Measurements from ENCODE around the gene KCNG3. TPM values are rescaled to one million over a fixed set of nuclear protein-coding genes. Genes with fewer than 3 reads are reported as not detected.

The KCNG3 gene
- total RNA-seq, 1 donor from 2014 or later: not detected

DNA sequence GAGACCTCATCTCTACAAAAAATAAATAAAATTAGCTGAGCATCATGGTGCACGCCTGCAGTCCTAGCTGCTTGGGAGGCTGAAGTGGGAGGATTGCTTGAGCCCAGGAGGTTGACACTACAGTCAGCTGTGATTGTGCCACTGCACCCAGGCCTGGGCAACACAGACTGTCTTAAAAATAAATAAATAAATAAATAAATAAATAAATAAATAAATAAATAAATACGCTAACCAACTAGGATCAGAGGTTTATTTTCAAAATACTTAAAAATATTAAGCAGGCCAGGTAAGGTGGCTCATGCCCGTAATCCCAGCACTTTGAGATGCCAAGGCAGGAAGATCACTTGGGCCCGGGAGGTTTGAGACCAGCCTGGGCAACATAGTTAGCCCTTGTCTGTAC lies 63.6 kb downstream of the KCNG3 start:
- Mint-ChIP-seq H3K36me3 (ENCODE audit: unreplicated experiment) (no peaks in the 10 kb centered on the region), H3K9me3 (ENCODE audit: unreplicated experiment) (no peaks in the 10 kb centered on the region), H3K4me1 (ENCODE audit: unreplicated experiment) (no peaks in the 10 kb centered on the region), H3K27ac (ENCODE audit: unreplicated experiment) (no peak overlapping the region), H3K4me3 (ENCODE audit: unreplicated experiment) (no peak overlapping the region), H3K27me3 (ENCODE audit: unreplicated experiment) (peaks cover 40% of the 10 kb centered on the region)
- no peak for TF ChIP-seq CTCF (IDR thresholded peaks at IDR 0.05)
- no peak for DNase-seq (ENCODE audit: extremely low spot score, unreplicated experiment)

DNA sequence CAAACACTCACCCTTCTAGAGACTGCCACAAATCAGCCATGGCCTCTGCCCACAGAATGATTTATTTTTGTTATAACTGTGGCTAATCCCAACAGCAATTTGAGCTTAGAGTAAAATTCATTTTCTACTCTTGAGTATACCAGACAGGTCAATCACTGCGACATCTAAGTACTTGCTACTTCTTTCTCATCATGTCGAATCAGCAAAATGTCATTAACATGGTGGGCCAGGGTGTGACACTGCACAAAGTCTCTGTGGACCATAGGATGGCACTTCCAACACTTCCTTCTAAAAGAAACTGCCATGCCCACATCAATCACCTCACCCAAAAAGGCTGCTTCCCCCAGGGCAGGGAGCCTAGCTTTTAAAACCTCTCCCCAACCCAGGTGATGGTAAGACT lies 64.4 kb downstream of the KCNG3 start:
- Mint-ChIP-seq H3K36me3 (ENCODE audit: unreplicated experiment) (no peaks in the 10 kb centered on the region), H3K27ac (ENCODE audit: unreplicated experiment) (no peak overlapping the region), H3K4me1 (ENCODE audit: unreplicated experiment) (no peaks in the 10 kb centered on the region)

DNA sequence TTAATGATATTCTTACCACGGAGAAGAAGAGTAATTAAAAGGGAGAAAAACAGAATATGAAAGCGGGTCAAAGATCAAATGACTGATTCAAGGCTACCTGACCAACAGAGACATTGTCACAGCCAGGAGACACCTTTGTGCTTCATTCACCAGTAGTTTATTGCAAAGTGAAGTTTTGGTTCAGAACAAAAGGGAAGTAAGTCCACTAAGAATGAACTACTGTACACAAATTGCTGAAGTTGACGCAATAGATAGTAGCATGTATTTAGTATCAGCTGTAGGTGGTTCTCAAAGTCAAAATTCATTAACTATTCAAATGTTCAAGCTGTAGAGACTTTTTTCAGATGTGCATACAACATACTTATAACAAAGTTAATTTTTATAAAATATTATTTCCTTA lies 68.1 kb downstream of the KCNG3 start:
- peaks cover 19% of the 10 kb centered on the region for H3K27me3 Mint-ChIP-seq (ENCODE audit: unreplicated experiment)
- TF ChIP-seq CTCF (IDR thresholded peaks at IDR 0.05): no peak
- no peaks in the 10 kb centered on the region for H3K9me3 Mint-ChIP-seq (ENCODE audit: unreplicated experiment)
- no peak for DNase-seq (ENCODE audit: extremely low spot score, unreplicated experiment)
- H3K27ac Mint-ChIP-seq (ENCODE audit: unreplicated experiment): no peak overlapping the region
- H3K36me3 Mint-ChIP-seq (ENCODE audit: unreplicated experiment): no peaks in the 10 kb centered on the region
- H3K4me3 Mint-ChIP-seq (ENCODE audit: unreplicated experiment): no peak overlapping the region
- H3K4me1 Mint-ChIP-seq (ENCODE audit: unreplicated experiment): peaks cover 9% of the 10 kb centered on the region

More for the DNA sequence above, 64.4 kb downstream of the KCNG3 start:
- no peak for DNase-seq (ENCODE audit: extremely low spot score, unreplicated experiment)
- Mint-ChIP-seq H3K27me3 (ENCODE audit: unreplicated experiment) (peaks cover 34% of the 10 kb centered on the region), H3K9me3 (ENCODE audit: unreplicated experiment) (no peaks in the 10 kb centered on the region), H3K4me3 (ENCODE audit: unreplicated experiment) (no peak overlapping the region)
- TF ChIP-seq CTCF (IDR thresholded peaks at IDR 0.05): no peak

DNA sequence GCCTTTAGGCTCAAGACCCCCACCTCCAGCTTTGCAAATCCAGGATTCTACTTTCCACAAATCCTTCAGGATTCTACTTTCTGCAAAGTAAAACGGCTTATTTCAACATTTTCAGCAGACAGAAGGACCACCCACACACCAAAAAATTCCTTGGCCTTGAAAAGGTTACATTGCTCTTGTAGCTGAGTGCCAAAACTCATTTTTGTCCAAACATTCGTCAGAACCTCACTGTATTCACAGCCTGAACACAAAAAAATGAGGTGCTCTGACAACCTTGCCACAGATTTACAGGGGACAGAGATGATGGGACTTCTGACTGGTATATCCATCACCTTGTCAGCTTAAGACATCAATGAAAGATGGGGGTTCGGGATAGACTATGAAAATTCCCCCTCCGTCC lies 69.7 kb downstream of the KCNG3 start:
- DNase-seq (ENCODE audit: extremely low spot score, unreplicated experiment): no peak
- Mint-ChIP-seq H3K27me3 (ENCODE audit: unreplicated experiment) (peaks cover 18% of the 10 kb centered on the region), H3K9me3 (ENCODE audit: unreplicated experiment) (no peaks in the 10 kb centered on the region), H3K27ac (ENCODE audit: unreplicated experiment) (no peak overlapping the region), H3K4me1 (ENCODE audit: unreplicated experiment) (peaks cover 10% of the 10 kb centered on the region), H3K36me3 (ENCODE audit: unreplicated experiment) (no peaks in the 10 kb centered on the region), H3K4me3 (ENCODE audit: unreplicated experiment) (no peak overlapping the region)
- no peak for TF ChIP-seq CTCF (IDR thresholded peaks at IDR 0.05)

GRCh38 chr2:42421601-42422239 lies 72.1 kb downstream of the KCNG3 start:
- no peak for TF ChIP-seq CTCF (IDR thresholded peaks at IDR 0.05)
- Mint-ChIP-seq H3K4me1 (ENCODE audit: unreplicated experiment) (peaks cover 10% of the 10 kb centered on the region), H3K27ac (ENCODE audit: unreplicated experiment) (no peak overlapping the region), H3K27me3 (ENCODE audit: unreplicated experiment) (peaks cover 13% of the 10 kb centered on the region), H3K36me3 (ENCODE audit: unreplicated experiment) (no peaks in the 10 kb centered on the region), H3K9me3 (ENCODE audit: unreplicated experiment) (no peaks in the 10 kb centered on the region), H3K4me3 (ENCODE audit: unreplicated experiment) (no peak overlapping the region)
- DNase-seq (ENCODE audit: extremely low spot score, unreplicated experiment): no peak
